Superior temporal gyrus (tissue), 1 donor: ENCODE data around the gene PHB1.

ENCODE experiments used
- DNase-seq: peaks from one replicate; pipeline ENCODE4 v3.0.0-alpha.2; 2016; ENCODE audit errors: extremely low spot score

The PHB1 gene

DNA sequence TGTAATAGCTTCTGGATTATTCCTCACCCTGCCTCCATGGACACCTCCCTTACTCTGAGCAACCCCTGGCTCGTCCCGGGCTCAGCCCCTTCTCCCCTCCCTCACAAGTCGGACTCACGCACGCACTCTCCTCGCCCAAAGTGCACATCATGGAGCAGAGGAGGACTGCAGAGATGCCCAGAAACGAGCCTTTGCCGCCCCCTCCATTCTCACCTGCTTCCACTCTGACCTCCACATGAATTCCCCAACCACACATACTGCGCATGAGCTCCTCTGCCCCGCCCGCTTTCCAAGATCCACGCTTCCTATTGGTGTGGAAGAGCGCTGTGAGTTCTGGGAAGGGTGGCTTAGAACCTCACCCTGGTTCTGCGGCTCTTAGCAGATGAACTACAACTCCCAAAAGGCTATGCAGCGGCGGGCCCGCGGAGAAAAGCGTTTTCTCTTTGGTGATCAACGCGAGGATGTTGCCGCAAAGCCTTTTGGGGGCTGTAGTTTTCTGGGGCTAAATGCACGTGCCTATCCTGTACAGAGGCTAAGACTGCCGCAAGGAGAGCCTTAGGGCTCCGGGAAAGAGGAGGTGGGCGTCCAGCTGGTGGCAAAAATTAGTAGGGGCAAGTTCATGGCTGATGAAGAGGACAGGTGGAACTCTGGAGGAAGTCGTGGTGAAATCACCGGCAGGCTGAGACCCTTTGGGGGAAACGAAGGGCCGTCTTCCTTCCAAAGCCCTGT is at the start of gene PHB1:
Gene PHB1 (minus strand): TSS at position 261 of the 729 bp plus-strand sequence. CDS start 1,618 bp downstream, outside the sequence.
- DNase-seq: peak; percentile 99

GRCh38 chr17:49464049-49464448 is 49.4 kb upstream of the PHB1 start:
- DNase-seq: no peak

- no peak for DNase-seq
Measured at GRCh38 chr17:49461580-49461979, 46.9 kb upstream of the PHB1 start.

DNA sequence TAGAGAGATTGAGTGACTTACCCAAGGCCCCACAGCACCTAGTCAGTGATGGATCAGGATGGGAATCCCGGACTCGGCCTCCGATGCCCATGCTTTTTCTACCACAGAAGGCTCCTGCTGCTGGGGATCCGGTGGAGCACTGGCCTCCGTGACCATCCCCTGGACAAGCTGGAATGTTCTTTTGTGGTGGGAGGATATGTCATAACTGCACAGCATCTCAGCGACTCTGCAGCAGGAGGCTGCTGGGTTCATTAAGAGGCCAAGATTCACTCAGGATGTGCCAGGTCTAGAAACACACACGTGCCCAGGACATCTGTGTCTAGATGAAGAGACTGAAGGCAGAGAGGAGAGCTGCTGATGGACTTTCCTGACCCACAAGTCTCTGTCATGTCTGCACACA is 45.7 kb upstream of the PHB1 start:
- no peak for DNase-seq

DNA sequence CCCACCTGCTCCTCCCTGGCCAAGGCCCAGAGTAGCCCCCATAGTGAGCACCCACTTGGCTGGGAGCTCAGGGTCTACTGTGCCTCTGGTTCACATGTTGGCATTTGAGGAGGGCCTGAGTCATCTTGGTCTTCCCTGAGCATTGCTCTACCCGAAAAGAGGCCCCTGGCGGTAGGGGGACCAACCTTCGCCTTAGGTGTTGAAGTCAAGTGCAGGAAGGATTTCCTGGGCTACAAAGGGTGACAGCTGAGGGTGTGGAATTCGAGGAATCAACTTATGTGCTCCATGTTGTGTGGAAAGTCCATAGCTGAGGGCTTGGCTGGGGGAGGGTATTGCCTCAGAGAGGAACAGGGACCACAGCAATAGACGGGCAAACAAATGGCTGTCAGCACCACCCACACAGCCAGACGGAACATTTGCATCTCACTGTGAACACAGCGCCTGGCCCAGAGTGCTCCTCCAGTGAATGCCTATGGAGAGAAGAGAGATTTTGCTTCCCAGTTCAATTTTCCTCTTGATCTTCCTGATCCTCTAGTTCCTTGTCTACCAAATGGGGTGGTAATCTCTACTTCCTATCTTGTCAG is 44.8 kb upstream of the PHB1 start:
- DNase-seq: no peak

DNA sequence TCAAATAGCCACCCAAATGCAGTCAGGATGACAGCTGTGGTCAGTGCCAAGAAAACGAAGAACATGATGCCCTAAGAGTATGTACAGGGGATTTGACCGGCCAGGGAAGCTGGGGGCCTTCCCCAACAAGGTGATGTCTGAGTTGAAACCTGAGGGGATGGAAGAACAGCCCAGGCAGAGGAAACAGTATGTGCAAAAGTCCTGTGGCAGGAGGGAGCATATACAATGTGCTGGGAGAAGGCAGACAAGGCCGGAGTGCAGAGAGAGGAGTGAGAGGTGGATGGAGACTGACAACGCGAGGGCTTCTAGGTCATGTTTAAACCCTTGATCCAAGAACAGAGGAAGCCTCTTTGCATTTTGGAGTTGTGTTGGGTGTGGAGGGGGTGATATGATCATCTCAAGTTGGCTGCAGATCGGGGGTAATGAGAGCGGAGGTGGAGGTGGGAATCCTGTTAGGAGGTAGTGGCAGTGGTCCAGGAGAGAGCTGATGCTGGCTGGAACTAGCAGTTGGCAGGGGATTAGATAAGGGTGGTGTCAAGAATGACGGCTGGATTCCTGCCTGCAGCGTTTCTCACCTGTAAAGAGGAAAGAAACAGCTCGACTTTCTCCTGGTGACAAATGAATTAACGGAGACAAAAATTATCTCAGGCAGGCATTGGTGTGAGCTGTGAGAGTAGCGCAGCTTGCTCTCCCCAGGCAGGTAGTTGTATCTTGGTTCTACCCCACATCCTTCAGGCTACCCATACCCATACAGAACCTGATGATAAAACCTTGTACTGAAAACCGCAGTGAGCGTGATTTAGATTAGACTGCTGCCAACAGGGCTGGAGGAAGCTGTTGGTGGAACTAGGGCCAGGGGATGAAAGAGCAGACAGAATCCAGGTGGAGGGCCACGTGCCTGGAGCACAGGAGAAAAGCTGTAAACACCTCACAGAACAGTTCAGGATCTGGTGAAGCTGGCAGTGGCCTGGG is 43.2 kb upstream of the PHB1 start:
- no peak for DNase-seq

GRCh38 chr17:49456183-49456965 is 41.7 kb upstream of the PHB1 start:
- DNase-seq: no peak

- DNase-seq: no peak
Measured at GRCh38 chr17:49455272-49455861, 40.7 kb upstream of the PHB1 start.

- peak; percentile 82 for DNase-seq
Measured at GRCh38 chr17:49454050-49454449, 39.4 kb upstream of the PHB1 start.

GRCh38 chr17:49452661-49453060 is 38.0 kb upstream of the PHB1 start:
- no peak for DNase-seq

- DNase-seq: no peak
Measured at GRCh38 chr17:49452201-49452600, 37.5 kb upstream of the PHB1 start.

- no peak for DNase-seq
Measured at GRCh38 chr17:49450735-49451134, 36.1 kb upstream of the PHB1 start.

DNA sequence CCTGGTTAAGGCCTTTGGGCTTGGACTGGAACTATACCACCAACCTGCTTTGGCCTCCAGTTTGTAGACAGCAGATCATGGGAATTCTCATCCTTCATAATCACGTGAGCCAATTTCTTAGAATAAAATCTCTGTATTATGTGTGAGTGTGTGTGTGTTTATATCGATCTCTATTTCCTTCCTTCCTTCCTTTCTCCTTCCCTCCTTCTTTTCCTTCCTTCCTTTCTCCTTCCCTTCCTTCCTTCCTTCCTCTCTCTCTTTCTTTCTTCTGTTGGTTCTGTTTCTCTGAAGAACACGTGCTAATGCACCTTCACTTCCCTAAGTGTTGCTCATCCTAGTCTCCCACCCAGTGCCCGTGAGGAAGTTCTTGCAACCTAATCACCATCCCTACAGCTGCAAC is 35.5 kb upstream of the PHB1 start:
- no peak for DNase-seq

GRCh38 chr17:49447628-49448302 is 33.1 kb upstream of the PHB1 start:
- no peak for DNase-seq

GRCh38 chr17:49445591-49445990 is 30.9 kb upstream of the PHB1 start:
- no peak for DNase-seq

- no peak for DNase-seq
Measured at GRCh38 chr17:49444384-49444783, 29.7 kb upstream of the PHB1 start.

- no peak for DNase-seq
Measured at GRCh38 chr17:49443862-49444261, 29.2 kb upstream of the PHB1 start.

DNA sequence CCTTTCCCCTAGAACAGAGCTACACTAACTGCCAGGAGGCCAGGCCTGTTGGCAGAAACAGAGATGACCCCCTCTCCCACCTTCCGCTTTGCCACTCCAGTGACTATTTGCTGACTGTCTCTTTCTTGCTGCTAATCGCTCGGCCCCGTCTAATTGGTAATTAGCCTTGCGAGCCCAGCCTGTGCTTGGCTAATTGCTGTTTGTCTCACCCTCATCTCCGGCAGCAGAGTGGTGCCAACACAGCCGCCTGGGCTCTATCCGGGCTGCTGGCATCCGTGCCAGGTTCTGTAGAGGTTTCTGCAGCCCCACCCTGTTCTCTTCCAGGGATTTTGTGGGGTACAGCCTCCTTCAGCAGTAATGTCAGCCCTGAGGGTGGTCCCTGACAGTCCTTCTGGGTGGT is 27.4 kb upstream of the PHB1 start:
- no peak for DNase-seq

- no peak for DNase-seq
Measured at GRCh38 chr17:49441578-49441977, 26.9 kb upstream of the PHB1 start.

DNA sequence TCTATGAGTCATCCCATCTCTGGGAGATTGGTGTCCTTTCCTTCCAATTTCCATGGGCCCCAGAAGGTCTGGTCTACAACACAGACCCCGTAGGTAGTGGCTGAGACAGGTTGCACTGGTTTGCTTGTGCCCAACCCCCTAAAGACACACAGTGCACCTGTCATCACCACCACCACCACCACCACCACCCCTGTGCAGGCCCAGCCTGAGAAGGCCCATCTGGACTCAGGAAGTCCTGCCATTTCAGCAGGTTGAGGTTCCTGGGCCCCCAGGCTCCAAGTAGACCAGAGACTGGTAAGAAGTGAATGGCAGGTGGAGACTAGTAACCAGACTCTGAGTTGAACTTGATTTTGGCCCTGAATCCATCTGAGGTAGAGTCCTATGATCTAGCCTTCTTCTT is 25.9 kb upstream of the PHB1 start:
- DNase-seq: no peak
